OCI-LY7 (cell line): ENCODE data around the gene ZNF536. TPM values are rescaled to one million over a fixed set of nuclear protein-coding genes. Genes with fewer than 3 reads are reported as not detected.

Experiments used
- BruUV-seq: library from RNA; stranded (reverse); fragments of 400-500 nt; replicated peaks from 2 replicates; lab custom pipeline; 2021; lab: Mats Ljungman, UMichigan
- CTCF ChIA-PET: fragments of 300-600 bp; sonication (Branson Sonifier 250); formaldehyde crosslinking; loops from one replicate; lab custom pipeline; 2022; ENCODE audit warnings: antibody characterized with exemption; ENCODE audit not compliant: unreplicated experiment; lab: Charles Lee
- POLR2A ChIA-PET: fragments of 300-600 bp; sonication (Branson Sonifier 250); formaldehyde crosslinking; loops from one replicate; lab custom pipeline; 2022; ENCODE audit warnings: antibody characterized with exemption; lab: Charles Lee
- DNase-seq: peaks from one replicate; pipeline ENCODE4 v3.0.0-alpha.2; 2015; ENCODE audit warnings: low spot score
- H2AFZ ChIP-seq: fragments of 200-600 bp; sonication (generic), shearing (Covaris generic); 2 replicates; pipeline ENCODE4 v1.6.1; 2014; ENCODE audit warnings: mild to moderate bottlenecking, antibody characterized with exemption, low read length, moderate library complexity
- H3K27ac ChIP-seq: fragments of 200-600 bp; sonication (generic); 2 replicates; pipeline ENCODE4 v1.5.1; 2014; ENCODE audit warnings: mixed run types, low read depth, mild to moderate bottlenecking, moderate library complexity, low read length, inconsistent platforms; ENCODE audit not compliant: poor library complexity, severe bottlenecking
- H3K36me3 ChIP-seq: fragments of 200-600 bp; sonication (generic); 2 replicates; pipeline ENCODE4 v1.6.1; 2014; ENCODE audit warnings: mild to moderate bottlenecking, antibody characterized with exemption, low read length, moderate library complexity, mixed read lengths; ENCODE audit not compliant: insufficient read depth
- H3K4me1 ChIP-seq: fragments of 200-600 bp; sonication (generic); 2 replicates; pipeline ENCODE4 v1.5.1; 2014; ENCODE audit warnings: mild to moderate bottlenecking, low read length; ENCODE audit not compliant: insufficient read depth, poor library complexity, severe bottlenecking
- H3K4me2 ChIP-seq: fragments of 200-600 bp; sonication (generic); 2 replicates; pipeline ENCODE4 v1.6.1; 2014; ENCODE audit warnings: mild to moderate bottlenecking, low read length
- H3K4me3 ChIP-seq: fragments of 200-600 bp; sonication (generic); 2 replicates; pipeline ENCODE4 v1.5.1; 2014; ENCODE audit warnings: mild to moderate bottlenecking, low read depth, low read length; ENCODE audit not compliant: poor library complexity, severe bottlenecking
- H3K79me2 ChIP-seq: fragments of 200-600 bp; sonication (generic); 2 replicates; pipeline ENCODE4 v1.6.1; 2016; ENCODE audit warnings: low read depth, mild to moderate bottlenecking, low read length, moderate library complexity, mixed read lengths; ENCODE audit not compliant: insufficient read depth
- H3K9me2 ChIP-seq: fragments of 200-600 bp; sonication (generic); 2 replicates; pipeline ENCODE4 v1.6.1; 2016; ENCODE audit warnings: mild to moderate bottlenecking, low read length, mixed read lengths; ENCODE audit not compliant: insufficient read depth
- H3K9me3 ChIP-seq: fragments of 200-600 bp; sonication (generic); 2 replicates; pipeline ENCODE4 v1.6.1; 2014; ENCODE audit warnings: mild to moderate bottlenecking, mixed run types, low read length, mixed read lengths
- H4K20me1 ChIP-seq: fragments of 200-600 bp; sonication (generic); 2 replicates; pipeline ENCODE4 v1.6.1; 2014; ENCODE audit warnings: mild to moderate bottlenecking, antibody characterized with exemption, low read length, moderate library complexity, mixed read lengths; ENCODE audit not compliant: insufficient read depth
- CTCF ChIP-seq: fragments of 200-600 bp; sonication (generic); conservative IDR thresholded peaks from 2 replicates; pipeline ENCODE4 v1.5.1; 2014; ENCODE audit warnings: mild to moderate bottlenecking, antibody characterized with exemption, low read length, moderate library complexity, mixed read lengths
- EZH2phosphoT487 ChIP-seq: fragments of 200-600 bp; sonication (generic); IDR thresholded peaks from 2 replicates; pipeline ENCODE4 v1.6.1; 2018; ENCODE audit warnings: low read depth, borderline replicate concordance, mild to moderate bottlenecking, mixed run types, antibody characterized with exemption, low read length, moderate library complexity, mixed read lengths
- intact Hi-C: fragments of 100-400 bp; cut with micrococcal nuclease; formaldehyde crosslinking; loops from one replicate; pipeline ENCODE4 v1.10.0; 2022; ENCODE audit not compliant: unreplicated experiment
- total RNA-seq, 2 experiments: library from RNA; depleted of rRNA in 1 of 2; stranded (reverse); fragments of >200 nt in 1 of 2; shearing (Covaris generic) in 1 of 2; gene quantifications; 2 replicates each; pipeline ENCODE4 v1.2.3, GENCODE V29; 2014 to 2022

The ZNF536 gene
- total RNA-seq, 2 experiments from 2014 or later: 0.06 to 0.30 TPM

GRCh38 chr19:30545752-30546151, 173.6 kb downstream of the ZNF536 start:
- DNase-seq: no peak
- TF ChIP-seq EZH2phosphoT487: no peak
- no peak for TF ChIP-seq CTCF
- no peaks in the 10 kb centered on the region for H3K79me2 ChIP-seq
- H3K9me2 ChIP-seq: no peaks in the 10 kb centered on the region
- no peak overlapping the region for H3K4me3 ChIP-seq
- H3K36me3 ChIP-seq: no peaks in the 10 kb centered on the region
- ChIA-PET POLR2A (no interaction called here), CTCF (no interaction called here)
- no peaks in the 10 kb centered on the region for H3K9me3 ChIP-seq
- intact Hi-C loops: no loop called here
- no peak overlapping the region for H2AFZ ChIP-seq
- H3K27ac ChIP-seq: no peak overlapping the region
- no peak overlapping the region for H3K4me2 ChIP-seq
- H3K4me1 ChIP-seq: peaks cover 31% of the 10 kb centered on the region
- no peaks in the 10 kb centered on the region for H4K20me1 ChIP-seq
- BruUV-seq: no TSS peak

GRCh38 chr19:30546332-30546731, 174.1 kb downstream of the ZNF536 start:
- Histone ChIP-seq H4K20me1 (no peaks in the 10 kb centered on the region), H3K4me1 (peaks cover 31% of the 10 kb centered on the region), H3K79me2 (no peaks in the 10 kb centered on the region), H2AFZ (no peak overlapping the region), H3K4me3 (no peak overlapping the region), H3K9me3 (no peaks in the 10 kb centered on the region), H3K27ac (no peak overlapping the region), H3K4me2 (no peak overlapping the region), H3K36me3 (no peaks in the 10 kb centered on the region), H3K9me2 (no peaks in the 10 kb centered on the region)
- ChIA-PET CTCF (no interaction called here), POLR2A (no interaction called here)
- BruUV-seq: no TSS peak
- intact Hi-C loops: no loop called here
- no peak for DNase-seq
- TF ChIP-seq EZH2phosphoT487 (no peak), CTCF (no peak)

- TF ChIP-seq EZH2phosphoT487 (no peak), CTCF (no peak)
- ChIA-PET CTCF (no interaction called here), POLR2A (interaction anchor here (0.5 to 0.9 kb wide), 2 partner anchors 16 to 516 kb away, joined by 3 read pairs; no protein-coding TSS in a partner anchor)
- Histone ChIP-seq H3K9me2 (no peaks in the 10 kb centered on the region), H3K27ac (no peak overlapping the region), H3K4me1 (peaks cover 22% of the 10 kb centered on the region), H3K4me3 (no peak overlapping the region), H3K79me2 (no peaks in the 10 kb centered on the region), H4K20me1 (no peaks in the 10 kb centered on the region), H3K36me3 (no peaks in the 10 kb centered on the region), H3K9me3 (no peaks in the 10 kb centered on the region), H3K4me2 (no peak overlapping the region), H2AFZ (no peak overlapping the region)
- DNase-seq: no peak
- intact Hi-C loops: no loop called here
- no TSS peak for BruUV-seq
Observed at GRCh38 chr19:30547246-30547645, 175.1 kb downstream of the ZNF536 start.
